Measurements from ENCODE around the gene TXNL1.

Gene TXNL1

DNA sequence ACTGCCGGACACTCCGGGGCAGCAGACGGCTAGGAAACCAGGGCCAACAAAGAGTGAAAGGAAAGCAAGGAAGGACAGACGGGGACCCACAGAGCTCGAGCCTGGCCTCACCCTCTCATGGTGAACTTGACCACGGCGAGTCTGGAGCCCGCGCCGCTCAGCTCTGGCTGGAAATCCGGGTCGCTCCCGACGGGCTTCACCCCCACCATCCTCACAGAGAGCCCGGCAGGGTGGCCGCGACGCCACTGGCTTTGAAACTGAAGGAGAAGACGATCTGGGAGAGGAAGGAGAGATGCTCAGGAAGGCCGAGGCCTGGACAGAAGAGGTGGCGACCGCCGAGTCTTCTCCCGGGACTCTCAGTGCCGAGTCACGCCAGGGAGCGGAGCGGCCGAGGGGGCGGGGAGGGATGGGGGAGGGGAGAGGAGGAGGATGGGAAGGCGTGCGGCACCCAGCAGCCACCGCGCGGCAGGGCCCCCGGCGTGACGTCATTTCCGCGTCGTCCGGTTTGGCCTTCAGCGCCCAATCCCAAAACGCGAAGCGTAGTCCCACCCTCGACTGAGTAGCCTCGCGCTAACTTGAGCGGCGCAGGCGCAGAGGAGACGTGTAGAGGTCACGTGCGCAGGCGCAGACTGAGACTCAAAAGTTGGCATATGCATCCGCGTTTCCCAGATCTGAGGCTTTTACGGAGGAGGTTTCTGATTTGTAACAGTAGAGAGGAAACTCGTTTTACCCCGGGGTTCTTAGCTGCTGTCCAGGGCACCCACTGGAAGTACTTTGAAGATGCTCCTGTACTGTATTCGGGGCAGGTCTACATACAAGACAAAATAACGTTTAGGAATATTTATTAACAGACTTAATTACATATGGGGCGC is at the start of gene TXNL1:
TXNL1 (minus strand) TSS at position 361 of the 872 bp plus-strand sequence; CDS start at position 209, 152 bp downstream.
- peak; percentile 98 for DNase-seq (ENCODE audit: low read depth)
- TF ChIP-seq, protein P1, sequence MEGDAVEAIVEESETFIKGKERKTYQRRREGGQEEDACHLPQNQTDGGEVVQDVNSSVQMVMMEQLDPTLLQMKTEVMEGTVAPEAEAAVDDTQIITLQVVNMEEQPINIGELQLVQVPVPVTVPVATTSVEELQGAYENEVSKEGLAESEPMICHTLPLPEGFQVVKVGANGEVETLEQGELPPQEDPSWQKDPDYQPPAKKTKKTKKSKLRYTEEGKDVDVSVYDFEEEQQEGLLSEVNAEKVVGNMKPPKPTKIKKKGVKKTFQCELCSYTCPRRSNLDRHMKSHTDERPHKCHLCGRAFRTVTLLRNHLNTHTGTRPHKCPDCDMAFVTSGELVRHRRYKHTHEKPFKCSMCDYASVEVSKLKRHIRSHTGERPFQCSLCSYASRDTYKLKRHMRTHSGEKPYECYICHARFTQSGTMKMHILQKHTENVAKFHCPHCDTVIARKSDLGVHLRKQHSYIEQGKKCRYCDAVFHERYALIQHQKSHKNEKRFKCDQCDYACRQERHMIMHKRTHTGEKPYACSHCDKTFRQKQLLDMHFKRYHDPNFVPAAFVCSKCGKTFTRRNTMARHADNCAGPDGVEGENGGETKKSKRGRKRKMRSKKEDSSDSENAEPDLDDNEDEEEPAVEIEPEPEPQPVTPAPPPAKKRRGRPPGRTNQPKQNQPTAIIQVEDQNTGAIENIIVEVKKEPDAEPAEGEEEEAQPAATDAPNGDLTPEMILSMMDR (conservative IDR thresholded peaks at IDR 0.05; ENCODE audit: low read length), result no peak
- peak within 1 kb of the TSS; percentile 90 for H3K4me3 ChIP-seq (ENCODE audit: low read length)

- no peak for DNase-seq (ENCODE audit: low read depth)
- no peak overlapping the region for H3K4me3 ChIP-seq (ENCODE audit: low read length)
- TF ChIP-seq, protein P1 (conservative IDR thresholded peaks at IDR 0.05; ENCODE audit: low read length), result no peak
Measured at GRCh38 chr18:56684277-56684676, 45.9 kb upstream of the TXNL1 start.

DNA sequence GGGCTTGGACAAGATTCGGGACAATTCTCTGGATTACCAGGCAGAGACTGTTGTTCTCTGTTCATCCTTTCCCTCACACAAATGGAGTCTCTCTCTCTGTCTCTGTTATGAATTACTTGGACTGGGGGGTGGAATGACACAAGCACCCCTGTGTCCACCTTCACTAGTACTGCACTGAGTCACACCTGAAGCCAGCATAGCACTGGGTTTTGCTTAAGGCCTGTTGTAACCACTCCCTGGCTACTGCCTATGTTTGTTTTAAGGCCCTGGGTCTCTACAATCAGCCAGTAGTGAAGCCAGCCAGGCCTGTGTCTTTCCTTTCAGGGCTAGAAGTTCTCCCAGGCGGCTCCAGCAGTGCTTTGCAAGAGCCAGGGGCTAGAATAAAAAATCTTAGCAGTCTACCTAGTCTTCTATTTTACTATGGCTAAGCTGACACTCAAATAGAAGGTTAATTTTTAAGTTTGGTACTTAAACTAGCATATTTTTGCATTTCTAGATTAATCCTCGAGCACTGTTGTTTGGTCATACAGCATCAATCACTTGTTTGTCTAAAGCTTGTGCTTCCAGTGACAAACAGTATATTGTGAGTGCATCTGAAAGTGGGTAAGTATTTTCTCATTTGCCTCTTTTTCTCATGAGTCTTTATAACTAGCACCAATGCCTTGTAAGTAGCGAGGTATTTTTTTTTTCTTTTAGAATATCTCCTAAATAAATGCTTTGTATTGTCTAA is 40.6 kb upstream of the TXNL1 start:
- no peak for DNase-seq (ENCODE audit: low read depth)
- TF ChIP-seq, protein P1 (conservative IDR thresholded peaks at IDR 0.05; ENCODE audit: low read length), result no peak
- no peak overlapping the region for H3K4me3 ChIP-seq (ENCODE audit: low read length)

DNA sequence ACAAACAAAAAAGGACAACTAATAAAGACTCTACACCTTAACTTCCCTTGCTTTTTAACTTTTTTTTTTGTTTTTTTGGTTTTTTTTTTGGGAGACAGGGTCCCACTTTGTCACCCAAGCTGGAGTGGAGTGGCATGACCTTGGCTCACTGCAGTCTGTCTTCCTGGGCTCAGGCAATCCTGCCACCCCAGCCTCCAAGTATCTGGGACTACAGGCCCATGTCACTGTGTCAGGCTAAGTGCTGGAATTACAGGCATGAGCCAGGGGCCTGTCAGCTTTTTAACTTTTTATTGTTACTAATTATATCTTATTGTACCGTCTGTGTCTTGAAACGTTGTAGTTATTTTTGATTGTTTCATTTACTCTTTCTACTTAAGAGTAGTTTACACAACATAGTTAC is 38.2 kb upstream of the TXNL1 start:
- no peak overlapping the region for H3K4me3 ChIP-seq (ENCODE audit: low read length)
- no peak for DNase-seq (ENCODE audit: low read depth)
- TF ChIP-seq, protein P1 (conservative IDR thresholded peaks at IDR 0.05; ENCODE audit: low read length), result no peak

DNA sequence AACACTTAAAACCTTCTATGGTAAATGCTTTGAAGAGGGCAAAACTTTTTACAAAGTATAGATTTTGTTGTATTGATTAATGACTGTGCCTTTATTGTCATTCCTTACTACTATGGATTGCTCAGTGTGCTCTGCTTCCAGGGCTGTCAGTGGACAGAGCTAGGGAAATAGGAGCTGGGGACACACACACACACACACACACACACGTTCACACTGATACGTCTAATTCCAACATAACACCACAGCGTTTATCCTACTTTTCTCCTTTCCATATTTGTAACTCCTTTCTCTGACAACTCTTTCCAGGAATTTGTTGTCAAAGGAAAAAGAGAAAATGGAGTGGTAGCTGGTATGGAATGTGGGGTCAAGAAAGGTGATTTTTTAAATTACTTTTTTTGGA is 34.6 kb upstream of the TXNL1 start:
- TF ChIP-seq, protein P1 (conservative IDR thresholded peaks at IDR 0.05; ENCODE audit: low read length), result no peak
- DNase-seq (ENCODE audit: low read depth), result no peak
- H3K4me3 ChIP-seq (ENCODE audit: low read length), result no peak overlapping the region

- TF ChIP-seq, protein P1 (conservative IDR thresholded peaks at IDR 0.05; ENCODE audit: low read length), result no peak
- no peak overlapping the region for H3K4me3 ChIP-seq (ENCODE audit: low read length)
- no peak for DNase-seq (ENCODE audit: low read depth)
Measured at GRCh38 chr18:56672391-56672790, 34.0 kb upstream of the TXNL1 start.
